ENCODE data around the gene TGFBRAP1. TPM values are rescaled to one million over a fixed set of nuclear protein-coding genes. Genes with fewer than 3 reads are reported as not detected.
A peak's percentile ranks its signal among the peaks of the same experiment; 100 is the strongest.

TGFBRAP1 gene
- 10 to 100 TPM; 13.4 to 35.7 (median 28.1) TPM for total RNA-seq
- 10 to 100 TPM in 1 of 3 donors, 1 to 10 TPM in 2; 4.9 to 11.6 (median 8.3) TPM for polyA plus RNA-seq
- long read RNA-seq, donor 1, full-length matches to known transcripts, result 1 of 1 reads
- long read RNA-seq, donor 1, partial matches to known transcripts, result 0 of 1 reads
- long read RNA-seq, donor 1, other reads (novel, unspliced or antisense), result 0 of 1 reads
- long read RNA-seq, donor 2, result 0 reads
- long read RNA-seq, donor 3, result 0 reads
- long read RNA-seq, donor 4, result 0 reads
- long read RNA-seq, donor 5, result 0 reads
- long read RNA-seq, donor 6, result 0 reads
- long read RNA-seq, donor 7, full-length matches to known transcripts, result 2 of 2 reads
- long read RNA-seq, donor 7, partial matches to known transcripts, result 0 of 2 reads
- long read RNA-seq, donor 7, other reads (novel, unspliced or antisense), result 0 of 2 reads
- long read RNA-seq, donor 8, full-length matches to known transcripts, result 1 of 1 reads
- long read RNA-seq, donor 8, partial matches to known transcripts, result 0 of 1 reads
- long read RNA-seq, donor 8, other reads (novel, unspliced or antisense), result 0 of 1 reads
- long read RNA-seq, donor 9, full-length matches to known transcripts, result 1 of 1 reads
- long read RNA-seq, donor 9, partial matches to known transcripts, result 0 of 1 reads
- long read RNA-seq, donor 9, other reads (novel, unspliced or antisense), result 0 of 1 reads
- long read RNA-seq, donor 10, result 0 reads

GRCh38 chr2:105329561-105330495, at the start of gene TGFBRAP1:
Gene TGFBRAP1, minus strand, starts transcription at chr2:105329735. Its CDS starts 21,434 bp downstream, at chr2:105308301.
- Histone ChIP-seq H3K36me3 (peaks cover 7 to 14% (median 7%) of the 10 kb centered on the region in 4 donors), H3K9me3 (no peaks in the 10 kb centered on the region), H3K4me3 (peak within 1 kb of the TSS; percentile 68 to 77 (median 72)), H3K4me1 (peaks cover 25 to 49% (median 36%) of the 10 kb centered on the region in 4 donors), H3K27ac (peak within 1 kb of the TSS; percentile 91 to 98 (median 93)), H3K27me3 (no peaks in the 10 kb centered on the region)
- 3 to 7% (median 3%) methylated on average over 28 to 97 of the region's 101 CpGs for WGBS, 5 donors
- DNase-seq, result peak; percentile 71 to 87
- TF ChIP-seq CTCF (IDR thresholded peaks at IDR 0.05) (no peak), POLR2AphosphoS5 (IDR thresholded peaks at IDR 0.05) (peak in 1 of 3 donors; percentile 5)
- intact Hi-C loops (cut with DNase I; ENCODE audit: low total_unique reads), result no loop called here

- intact Hi-C loops (cut with DNase I; ENCODE audit: low total_unique reads), result no loop called here
- Histone ChIP-seq H3K4me3 (no peak overlapping the region), H3K27me3 (no peaks in the 10 kb centered on the region), H3K4me1 (peaks cover 58 to 99% (median 74%) of the 10 kb centered on the region in 4 donors), H3K36me3 (peaks cover 0 to 48% (median 13%) of the 10 kb centered on the region in 4 donors), H3K9me3 (no peaks in the 10 kb centered on the region), H3K27ac (peak overlapping the region in 4 of 5 donors; percentile 71 to 93 (median 86))
- DNase-seq, result no peak
- no peak for TF ChIP-seq POLR2A (IDR thresholded peaks at IDR 0.05)
- peak in 1 of 3 donors; percentile 5 for TF ChIP-seq POLR2AphosphoS5 (IDR thresholded peaks at IDR 0.05)
- WGBS, 5 donors, result 71 to 93% (median 86%) methylated on average over 4 of the region's 4 CpGs
These were observed 49.4 kb upstream of the TGFBRAP1 start for GRCh38 chr2:105378921-105379383.

GRCh38 chr2:105378276-105378840, 48.8 kb upstream of the TGFBRAP1 start:
- 81 to 87% (median 83%) methylated on average over 12 of the region's 12 CpGs for WGBS, 5 donors
- no peak for DNase-seq
- Histone ChIP-seq H3K27ac (peak overlapping the region in 3 of 5 donors; percentile 85 to 93 (median 87)), H3K9me3 (no peaks in the 10 kb centered on the region), H3K36me3 (peaks cover 0 to 48% (median 12%) of the 10 kb centered on the region in 4 donors), H3K4me1 (peaks cover 62 to 99% (median 75%) of the 10 kb centered on the region in 4 donors), H3K27me3 (no peaks in the 10 kb centered on the region), H3K4me3 (no peak overlapping the region)
- intact Hi-C loops (cut with DNase I; ENCODE audit: low total_unique reads), result no loop called here
- no peak for TF ChIP-seq POLR2A (IDR thresholded peaks at IDR 0.05)
- no peak for TF ChIP-seq EP300 (IDR thresholded peaks at IDR 0.05)
- no peak for TF ChIP-seq POLR2AphosphoS5 (IDR thresholded peaks at IDR 0.05)
- no peak for TF ChIP-seq CTCF (IDR thresholded peaks at IDR 0.05)

- Histone ChIP-seq H3K4me1 (peaks cover 67 to 99% (median 78%) of the 10 kb centered on the region in 4 donors), H3K36me3 (peaks cover 0 to 48% (median 13%) of the 10 kb centered on the region in 4 donors), H3K9me3 (no peaks in the 10 kb centered on the region), H3K4me3 (no peak overlapping the region), H3K27me3 (no peaks in the 10 kb centered on the region), H3K27ac (peak overlapping the region in 4 of 5 donors; percentile 72 to 93 (median 86))
- no peak for TF ChIP-seq EP300 (IDR thresholded peaks at IDR 0.05)
- no peak for TF ChIP-seq CTCF (IDR thresholded peaks at IDR 0.05)
- TF ChIP-seq POLR2A (IDR thresholded peaks at IDR 0.05), result no peak
- no peak for TF ChIP-seq POLR2AphosphoS5 (IDR thresholded peaks at IDR 0.05)
- 70 to 91% (median 83%) methylated on average over 3 of the region's 3 CpGs for WGBS, 5 donors
- peak in 1 of 2 donors; percentile 53 for DNase-seq
- intact Hi-C loops (cut with DNase I; ENCODE audit: low total_unique reads), result no loop called here
These were observed 48.3 kb upstream of the TGFBRAP1 start for GRCh38 chr2:105377871-105378270.

Data from stomach (tissue), 19 donors.